ENCODE measurements around the gene LRRC23. TPM values are rescaled to one million over a fixed set of nuclear protein-coding genes. Genes with fewer than 3 reads are reported as not detected.

The LRRC23 gene
- total and polyA plus RNA-seq, 2 of the 13 experiments (the other 11 are each of a cell fraction or from before 2014, with no cell fraction given), result 6.0 to 7.8 TPM

- no peak for TF ChIP-seq ZNF841 (CRISPR knock-in tag; IDR thresholded peaks at IDR 0.05; ENCODE audit: borderline replicate concordance)
- TF ChIP-seq ARID2 (CRISPR knock-in tag; IDR thresholded peaks at IDR 0.05; ENCODE audit: borderline replicate concordance), result no peak
- TF ChIP-seq IKZF1 (IDR thresholded peaks at IDR 0.05), result no peak
- 0 out of 2 replicates have a peak, but pooled peaks have one; percentile 11 for TF ChIP-seq NR2F6 (IDR thresholded peaks at IDR 0.05)
- TF ChIP-seq NR2F6 (CRISPR knock-in tag; IDR thresholded peaks at IDR 0.05), result no peak
- TF ChIP-seq ATM (IDR thresholded peaks at IDR 0.05; ENCODE audit: borderline replicate concordance), result no peak
- TF ChIP-seq RARA (CRISPR knock-in tag; IDR thresholded peaks at IDR 0.05), result no peak
- no peak for TF ChIP-seq POLR2AphosphoS5 (IDR thresholded peaks at IDR 0.05; ENCODE audit: low read depth, low read length)
- no peak for TF ChIP-seq ZNF839 (CRISPR knock-in tag; IDR thresholded peaks at IDR 0.05; ENCODE audit: borderline replicate concordance)
- TF ChIP-seq ZBTB7B (CRISPR knock-in tag; IDR thresholded peaks at IDR 0.05), result no peak
- no peak for TF ChIP-seq FOXO4 (CRISPR knock-in tag; conservative IDR thresholded peaks at IDR 0.05)
- TF ChIP-seq MIER3 (CRISPR knock-in tag; IDR thresholded peaks at IDR 0.05; ENCODE audit: borderline replicate concordance), result no peak
- TF ChIP-seq POLR2A (IDR thresholded peaks at IDR 0.05; ENCODE audit: insufficient read depth in 1 of 2, low read depth in 2 of 2, low read length in 2 of 2), result no peak
- no peak for TF ChIP-seq THAP9 (CRISPR knock-in tag; IDR thresholded peaks at IDR 0.05; ENCODE audit: borderline replicate concordance)
- no peak for TF ChIP-seq ZBTB1 (CRISPR knock-in tag; IDR thresholded peaks at IDR 0.05; ENCODE audit: borderline replicate concordance)
- TF ChIP-seq RNF2 (conservative IDR thresholded peaks at IDR 0.05; ENCODE audit: low read depth), result no peak
- TF ChIP-seq ZNF547 (CRISPR knock-in tag; IDR thresholded peaks at IDR 0.05), result no peak
- no peak for TF ChIP-seq ZNF18 (CRISPR knock-in tag; IDR thresholded peaks at IDR 0.05; ENCODE audit: insufficient replicate concordance)
- no peak for TF ChIP-seq ZFP41 (CRISPR knock-in tag; IDR thresholded peaks at IDR 0.05; ENCODE audit: borderline replicate concordance)
- TF ChIP-seq ZNF660 (CRISPR knock-in tag; IDR thresholded peaks at IDR 0.05; ENCODE audit: borderline replicate concordance, low read depth), result no peak
- TF ChIP-seq ZNF501 (CRISPR knock-in tag; IDR thresholded peaks at IDR 0.05), result no peak
- TF ChIP-seq ZNF788 (CRISPR knock-in tag; IDR thresholded peaks at IDR 0.05; ENCODE audit: borderline replicate concordance), result no peak
- no peak for TF ChIP-seq ZC3H4 (CRISPR knock-in tag; IDR thresholded peaks at IDR 0.05; ENCODE audit: borderline replicate concordance)
Observed at GRCh38 chr12:6950401-6950801, 45.8 kb downstream of the LRRC23 start (continued).
